ENCODE results near the gene TRAM2. TPM values are rescaled to one million over a fixed set of nuclear protein-coding genes. Genes with fewer than 3 reads are reported as not detected.

TRAM2 gene
- total and polyA plus RNA-seq, 2 donors (not counting 3 experiments of a cell fraction or from before 2014, with no cell fraction given), result 85.7 to 98.6 TPM

DNA sequence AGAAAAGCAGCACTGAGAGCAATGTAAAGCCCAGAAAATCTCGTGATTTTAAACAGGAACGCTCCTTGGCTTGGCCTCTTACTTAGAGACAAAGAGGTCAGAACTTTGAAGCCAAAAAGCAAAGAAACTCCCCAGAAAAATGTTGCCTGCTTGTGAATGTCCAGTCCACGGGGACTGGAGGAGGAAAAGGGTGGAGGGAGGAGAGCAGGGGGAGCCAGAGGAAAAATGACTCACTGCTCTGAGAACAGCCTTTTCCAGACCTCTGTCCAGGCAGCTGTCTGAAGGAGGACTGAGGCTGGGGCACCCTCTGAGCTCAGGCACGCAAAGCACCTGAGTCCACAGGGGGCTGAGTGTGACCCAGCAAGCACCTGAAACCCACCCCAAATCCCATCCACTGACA lies 64.7 kb downstream of the TRAM2 start:
- no peaks in the 10 kb centered on the region for H3K9me1 ChIP-seq (replicated peaks; ENCODE audit: control insufficient read depth, extremely low read depth, insufficient read depth, low read length)
- no peak overlapping the region for H2AFZ ChIP-seq (ENCODE audit: low read depth, low read length)
- dilution Hi-C loops (cut with MboI; ENCODE audit: extremely low pct_ligation_motif_present, low sequenced_read_pairs), result no loop called here
- H3K4me3 ChIP-seq (replicated peaks in 1 of 3; ENCODE audit: insufficient read depth in 1 of 3, low read depth in 1 of 3, low read length in 3 of 3), result no peak overlapping the region
- DNase-seq (ENCODE audit: low read depth, low spot score), result peak; percentile 92
- peak overlapping the region; percentile 67 for H3K9ac ChIP-seq (replicated peaks; ENCODE audit: extremely low read depth, insufficient read depth, low read length)
- peaks cover 64% of the 10 kb centered on the region for H3K4me1 ChIP-seq (ENCODE audit: control insufficient read depth, extremely low read depth, insufficient read depth, low read length)
- H3K9me3 ChIP-seq (replicated peaks; ENCODE audit: control insufficient read depth, insufficient read depth, low read length), result no peaks in the 10 kb centered on the region
- FAIRE-seq, result peak; percentile 93
- H3K4me2 ChIP-seq (ENCODE audit: insufficient read depth, low read length), result peak overlapping the region; percentile 48
- no peaks in the 10 kb centered on the region for H3K27me3 ChIP-seq (ENCODE audit: control insufficient read depth in 2 of 2, insufficient read depth in 2 of 2, low read length in 2 of 2)
- peak overlapping the region; percentile 89 for H3K27ac ChIP-seq (ENCODE audit: insufficient read depth, low read depth, low read length)
- CTCF ChIA-PET, result interaction anchor here (0.8 to 2.5 kb wide), 10 partner anchors 10 to 140 kb away, joined by 3 to 9 read pairs (median 4); partner anchors contain the start of gene EFHC1
- H3K36me3 ChIP-seq (ENCODE audit: control insufficient read depth in 2 of 2, extremely low read depth in 1 of 2, insufficient read depth in 2 of 2, low read length in 2 of 2), result peaks cover 26 to 35% of the 10 kb centered on the region in 2 experiments
- no peaks in the 10 kb centered on the region for H4K20me1 ChIP-seq (replicated peaks; ENCODE audit: control insufficient read depth, extremely low read depth, insufficient read depth, low read length)
- peaks cover 10% of the 10 kb centered on the region for H3K79me2 ChIP-seq (ENCODE audit: control insufficient read depth, insufficient read depth, low read length)
- POLR2A ChIA-PET, result interaction anchor here (0.8 to 1.3 kb wide), 2 partner anchors 10 to 38 kb away, joined by 3 to 6 read pairs; no protein-coding TSS in a partner anchor
- TSS peak; percentile 88 for BruUV-seq (replicated peaks)
- intact Hi-C loops (cut with micrococcal nuclease), result loop anchor here (1.0 to 10.0 kb wide), 5 partner anchors 10 to 483 kb away; partner anchors contain the start of genes EFHC1 and GSTA4
- peak; percentile 61 for TF ChIP-seq POLR2AphosphoS5 (IDR thresholded peaks at IDR 0.05; ENCODE audit: insufficient read depth, low read depth, low read length)
- TF ChIP-seq CTCF (IDR thresholded peaks at IDR 0.05; ENCODE audit: extremely low read depth in 1 of 2, insufficient read depth in 1 of 2, low read depth in 1 of 2, low read length in 2 of 2), result no peak
- no peak for TF ChIP-seq MAX (IDR thresholded peaks at IDR 0.05; ENCODE audit: insufficient read depth, insufficient read length)
- TF ChIP-seq POLR2A (IDR thresholded peaks at IDR 0.05; ENCODE audit: low read depth, low read length), result no peak
- no peak for TF ChIP-seq GATA2 (IDR thresholded peaks at IDR 0.05; ENCODE audit: insufficient read depth, insufficient read length, low read depth, low read length)
- peak; percentile 89 for TF ChIP-seq FOS (IDR thresholded peaks at IDR 0.05; ENCODE audit: borderline replicate concordance, insufficient read depth, low read length)
- no peak for TF ChIP-seq EZH2 (IDR thresholded peaks at IDR 0.05; ENCODE audit: borderline replicate concordance, low read depth, low read length, severe bottlenecking)
- TF ChIP-seq JUN (IDR thresholded peaks at IDR 0.05; ENCODE audit: borderline replicate concordance, insufficient read depth, insufficient read length, low read depth), result peak; percentile 65
- TF ChIP-seq MYC (IDR thresholded peaks at IDR 0.05; ENCODE audit: low read depth, low read length), result no peak

Data from endothelial cell of umbilical vein (primary cell).